Pancreas (tissue), 10 donors: ENCODE data around the gene FARS2. TPM values are rescaled to one million over a fixed set of nuclear protein-coding genes. Genes with fewer than 3 reads are reported as not detected.

Experiments
- ATAC-seq, 4 donors: fragments of 200-7000 bp; cut with Tn5 transposase; one replicate each; pipeline versions ENCODE4 v1.8.0 to v1.9.1; 2020; ENCODE audit warnings: mild to moderate bottlenecking in 4 of 4, moderate library complexity in 4 of 4
- DNase-seq, 6 donors: peaks; one replicate each; pipeline ENCODE4 v3.0.0-alpha.2; 2020
- FAIRE-seq: peaks from 2 replicates; lab custom pipeline; 2012; peaks lifted over from hg19 to GRCh38; lab: Jason Lieb, UNC
- H3K27ac ChIP-seq, 4 donors: fragments of 200-600 bp; sonication (generic); 1 replicate in 3 of 4; 2 replicates in 1 of 4; pipeline versions ENCODE4 v1.5.0 to v1.8.0; 2020
- H3K27me3 ChIP-seq, 4 donors: fragments of 200-600 bp; one replicate each; pipeline ENCODE4 v1.8.0; 2021
- H3K36me3 ChIP-seq, 3 donors: fragments of 200-600 bp; sonication (generic) in 1 of 3; one replicate each; pipeline versions ENCODE4 v1.5.0 to v1.8.0; 2020 to 2021
- H3K4me1 ChIP-seq, 3 donors: fragments of 200-600 bp; one replicate each; pipeline ENCODE4 v1.8.0; 2021
- H3K4me3 ChIP-seq, 4 donors: fragments of 200-600 bp; sonication (generic) in 2 of 4; one replicate each; pipeline versions ENCODE4 v1.5.0 to v1.8.0; 2020 to 2021
- H3K9me3 ChIP-seq, 4 donors: fragments of 200-600 bp; one replicate each; pipeline ENCODE4 v1.8.0; 2021
- CTCF ChIP-seq, 4 donors: fragments of 200-600 bp; sonication (generic) in 3 of 4; IDR thresholded peaks; one replicate each; pipeline versions ENCODE4 v1.5.0 to v1.8.0; 2021; ENCODE audit warnings: antibody characterized with exemption in 4 of 4
- WGBS, 2 donors: extraction: QIAGEN DNeasy Blood & Tissue Kit; methylation state at CpG; one replicate each; pipeline ENCODE4 v1.1.7; 2013; 5-methylcytosine and 5-hydroxymethylcytosine counted together
- intact Hi-C, 3 donors: fragments of 100-400 bp; cut with DNase I; formaldehyde crosslinking; loops; one replicate each; pipeline versions ENCODE4 v1.11.1 to v1.14.2; 2022
- polyA plus RNA-seq, 2 donors: library from polyadenylated mRNA; stranded (reverse); fragments of 200-250 nt; gene quantifications; one replicate each; pipeline ENCODE4 v1.2.3, GENCODE V29; 2013
- total RNA-seq, 6 donors: library from RNA; stranded (reverse); fragmentation: NEBNext Ultra II Directional in 4 of 6; extraction: Animal tissue kit (Norgen Biotek cat#: 25700) in 4 of 6; gene quantifications; one replicate each; pipeline versions ENCODE4 v1.2.1 to v1.2.4, GENCODE V29; 2021 to 2023
- donor health status: healthy with polysubstance abuse.
- donor health status: DM: no; HTN: no; CAD: no; lungs with moderate emphysema.
- donor health status: DM: no; HTN: no; CAD: no.
- donor health status: control.
- donor health status: control.
- donor health status: Bipolar disorder and iron deficiency.
- donor health status: DM: yes; HTN: yes; CAD: no.
- donor health status: DM: no; HTN: no; CAD: no.
- donor health status: DM: no; HTN: no; CAD: no.
- donor health status: DM: yes; HTN: yes; CAD: no.

Gene FARS2
- total and polyA plus RNA-seq, 8 donors = 4.1 to 10.3 (median 7.5) TPM

DNA sequence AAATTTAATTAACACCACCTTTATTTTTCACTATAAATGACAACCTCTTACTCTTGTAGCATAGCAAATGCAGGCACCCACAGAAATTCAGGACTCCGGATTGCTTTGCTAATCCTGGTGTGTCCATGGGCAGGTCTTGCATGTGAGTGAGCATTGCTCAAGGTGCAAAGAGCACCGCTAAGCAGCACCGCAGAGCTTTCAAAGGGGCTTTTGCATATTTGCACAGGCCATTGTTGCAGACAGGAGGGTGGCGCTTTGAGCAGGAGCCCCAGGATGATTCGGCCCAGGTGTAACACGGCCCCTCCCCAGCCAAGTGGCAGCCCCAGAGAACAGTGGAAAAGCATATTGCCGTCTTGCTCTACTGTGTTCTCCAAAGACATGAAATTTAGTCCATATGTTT, 452.2 kb downstream of the FARS2 start:
- Histone ChIP-seq H3K4me3 (no peak overlapping the region), H3K36me3 (no peaks in the 10 kb centered on the region), H3K27ac (no peak overlapping the region), H3K27me3 (no peaks in the 10 kb centered on the region), H3K4me1 (no peaks in the 10 kb centered on the region), H3K9me3 (no peaks in the 10 kb centered on the region)
- no peak for ATAC-seq
- no peak for TF ChIP-seq CTCF (IDR thresholded peaks at IDR 0.05)
- no peak for FAIRE-seq
- WGBS, 2 donors = 76 to 79% methylated on average over 7 of the region's 7 CpGs
- no peak for DNase-seq
- intact Hi-C loops = no loop called here

DNA sequence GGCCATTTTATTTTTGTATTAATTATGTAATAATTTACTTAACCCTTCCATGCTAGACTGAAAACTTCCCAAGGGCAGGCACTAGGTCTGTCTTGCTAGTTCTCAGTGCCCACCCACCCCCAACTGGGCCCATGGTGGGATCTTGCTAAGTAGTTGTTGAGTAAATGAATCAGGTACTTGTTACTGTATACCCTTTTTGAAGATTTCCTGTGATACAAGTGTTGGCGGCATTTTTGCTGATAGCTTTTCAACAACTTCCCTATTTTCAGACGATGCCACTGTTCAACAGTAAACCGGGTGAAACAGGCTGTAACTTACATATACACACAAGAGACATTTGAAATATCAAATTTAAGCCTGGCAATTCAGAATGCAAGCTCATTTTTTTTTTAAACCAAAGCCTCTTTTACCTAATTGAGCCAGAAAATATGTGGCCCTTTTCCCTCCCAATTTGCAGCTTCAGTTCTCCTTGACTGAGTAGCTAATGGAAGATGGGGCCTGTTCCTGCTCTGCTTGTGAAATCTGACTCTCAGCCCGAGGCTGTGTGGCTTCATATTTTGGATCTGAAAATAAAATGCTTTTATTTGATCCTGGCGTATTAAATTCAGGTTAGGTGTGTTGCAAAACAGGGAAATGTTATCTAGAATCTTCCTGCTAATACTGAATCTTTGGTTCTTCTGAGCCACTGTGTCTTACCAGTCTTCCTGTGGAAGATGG, 457.1 kb downstream of the FARS2 start:
- 90 to 91% methylated on average over 5 of the region's 5 CpGs for WGBS, 2 donors
- Histone ChIP-seq H3K4me3 (no peak overlapping the region), H3K36me3 (no peaks in the 10 kb centered on the region), H3K9me3 (no peaks in the 10 kb centered on the region), H3K4me1 (no peaks in the 10 kb centered on the region), H3K27ac (no peak overlapping the region), H3K27me3 (no peaks in the 10 kb centered on the region)
- TF ChIP-seq CTCF (IDR thresholded peaks at IDR 0.05) = no peak
- no peak for DNase-seq
- FAIRE-seq = no peak
- intact Hi-C loops = no loop called here
- ATAC-seq = no peak

GRCh38 chr6:5723841-5724691, 462.8 kb downstream of the FARS2 start:
- intact Hi-C loops = no loop called here
- FAIRE-seq (no peak), DNase-seq (peak in 1 of 6 donors; percentile 27), ATAC-seq (peak in 3 of 4 donors; percentile 18 to 86 (median 84))
- H3K4me3 ChIP-seq = no peak overlapping the region
- H3K9me3 ChIP-seq = no peaks in the 10 kb centered on the region
- peak overlapping the region in 2 of 4 donors; percentile 37 to 54 for H3K27ac ChIP-seq
- 88 to 92% methylated on average over 21 of the region's 21 CpGs for WGBS, 2 donors
- no peaks in the 10 kb centered on the region for H3K4me1 ChIP-seq
- H3K36me3 ChIP-seq = no peaks in the 10 kb centered on the region
- no peak for TF ChIP-seq CTCF (IDR thresholded peaks at IDR 0.05)
- no peaks in the 10 kb centered on the region for H3K27me3 ChIP-seq

DNA sequence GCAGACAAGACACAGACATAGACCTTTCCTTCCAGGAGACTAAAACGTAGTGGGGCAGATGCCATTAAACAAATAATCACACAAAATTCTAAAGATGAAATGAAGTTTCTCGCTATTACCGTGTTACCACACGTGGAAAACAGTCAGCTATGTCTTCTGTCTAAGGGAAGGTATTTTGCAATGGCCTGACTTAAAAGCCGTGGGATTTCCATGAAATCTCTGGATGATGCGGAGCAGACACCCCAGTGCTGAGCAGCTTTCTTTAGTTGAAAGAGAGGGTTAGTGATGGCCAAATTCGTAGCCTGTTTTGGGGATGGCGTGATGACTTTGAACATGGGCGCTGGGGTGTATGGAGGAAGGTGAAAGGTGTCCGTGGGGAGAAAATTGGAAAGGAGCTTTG, 463.6 kb downstream of the FARS2 start:
- 92 to 95% methylated on average over 10 of the region's 10 CpGs for WGBS, 2 donors
- intact Hi-C loops = no loop called here
- DNase-seq = no peak

More for the DNA sequence above, 463.6 kb downstream of the FARS2 start:
- Histone ChIP-seq H3K36me3 (no peaks in the 10 kb centered on the region), H3K4me3 (no peak overlapping the region), H3K27ac (no peak overlapping the region), H3K4me1 (no peaks in the 10 kb centered on the region), H3K27me3 (no peaks in the 10 kb centered on the region), H3K9me3 (no peaks in the 10 kb centered on the region)
- ATAC-seq (no peak), FAIRE-seq (no peak)
- TF ChIP-seq CTCF (IDR thresholded peaks at IDR 0.05) = no peak
